H1 (cell line): ENCODE measurements around the gene LPP. TPM values are rescaled to one million over a fixed set of nuclear protein-coding genes. Genes with fewer than 3 reads are reported as not detected.

ENCODE experiments used
- BRCA1 ChIP-seq: IDR thresholded peaks from 2 replicates; pipeline ENCODE4 v1.6.1; 2012; ENCODE audit warnings: low read depth, low read length, improper control_type of control experiment
- NRF1 ChIP-seq: IDR thresholded peaks from 2 replicates; pipeline ENCODE4 v1.6.1; 2011; ENCODE audit warnings: mild to moderate bottlenecking, low read depth, low read length, improper control_type of control experiment
- RBBP5 ChIP-seq: IDR thresholded peaks from 2 replicates; pipeline ENCODE4 v1.7.1; 2012; ENCODE audit warnings: low read depth, mild to moderate bottlenecking, inconsistent platforms, low read length, moderate library complexity, borderline replicate concordance
- polyA plus RNA-seq, 7 experiments: library from polyadenylated mRNA; depleted of rRNA in 3 of 7; stranded (reverse) in 5 of 7; unstranded in 2 of 7; fragments of >200 nt in 5 of 7; fragments of 200-250 nt in 2 of 7; gene quantifications; 1 replicate in 5 of 7; 2 replicates in 1 of 7; 4 replicates in 1 of 7; pipeline versions ENCODE4 v1.2.1 to v1.2.3, GENCODE V29; 2011 to 2013; ENCODE audit warnings: missing spikeins in 2 of 7, mixed read lengths in 2 of 7
- total RNA-seq: library from RNA; stranded (reverse); fragmentation: NEBNext Ultra II Directional; extraction: Animal tissue kit (Norgen Biotek cat#: 25700); gene quantifications from 2 replicates; pipeline ENCODE4 v1.2.1, GENCODE V29; 2021
- TF ChIP-seq, protein P1 (sequence below): IDR thresholded peaks from 2 replicates; pipeline ENCODE4 v1.6.1; 2011; ENCODE audit warnings: low read length, improper control_type of control experiment
- TF ChIP-seq, protein P2 (sequence below): fragments of 300-600 bp; sonication (generic); IDR thresholded peaks from 2 replicates; pipeline ENCODE4 v1.7.1; 2012; ENCODE audit warnings: low read length, moderate library complexity, mild to moderate bottlenecking, inconsistent platforms; ENCODE audit not compliant: insufficient replicate concordance

LPP gene
- total and polyA plus RNA-seq, 2 of the 8 experiments (the other 6 are each of a cell fraction or from before 2014, with no cell fraction given) = 10.0 to 53.3 TPM

DNA sequence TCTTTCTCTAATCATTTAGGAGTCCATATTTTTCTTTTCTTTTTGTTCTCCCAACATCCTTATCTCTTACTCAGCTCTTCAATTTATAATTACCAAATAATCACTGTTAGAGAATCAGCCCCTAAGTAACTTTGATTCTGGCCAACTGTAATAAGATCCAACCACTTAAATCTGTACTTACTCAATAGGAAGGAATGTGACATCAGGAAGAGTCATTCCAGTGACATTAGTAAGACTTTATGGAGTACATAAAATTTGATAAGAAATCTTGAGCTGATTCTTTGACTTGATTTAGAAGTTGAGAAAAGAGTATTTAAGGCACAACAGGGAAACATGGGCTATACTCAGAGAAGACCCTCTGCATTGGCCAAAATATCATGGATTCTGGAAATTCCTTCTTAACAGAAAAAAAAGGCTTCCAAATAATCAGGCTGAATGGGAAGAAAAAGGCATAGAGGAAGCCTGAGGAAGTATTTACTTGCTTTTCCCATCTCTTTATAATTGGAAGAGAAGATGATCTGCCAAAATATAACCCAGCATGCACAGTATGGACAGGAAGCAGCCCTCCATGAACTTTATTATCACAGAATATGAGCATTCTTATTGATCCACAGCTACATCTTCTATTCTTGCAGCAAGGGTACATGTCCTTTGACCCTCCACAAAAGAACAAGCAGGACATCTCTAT, 728.1 kb downstream of the LPP start (continued):
- TF ChIP-seq, protein P1, sequence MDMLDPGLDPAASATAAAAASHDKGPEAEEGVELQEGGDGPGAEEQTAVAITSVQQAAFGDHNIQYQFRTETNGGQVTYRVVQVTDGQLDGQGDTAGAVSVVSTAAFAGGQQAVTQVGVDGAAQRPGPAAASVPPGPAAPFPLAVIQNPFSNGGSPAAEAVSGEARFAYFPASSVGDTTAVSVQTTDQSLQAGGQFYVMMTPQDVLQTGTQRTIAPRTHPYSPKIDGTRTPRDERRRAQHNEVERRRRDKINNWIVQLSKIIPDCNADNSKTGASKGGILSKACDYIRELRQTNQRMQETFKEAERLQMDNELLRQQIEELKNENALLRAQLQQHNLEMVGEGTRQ = no peak
- no peak for TF ChIP-seq RBBP5
- TF ChIP-seq, protein P2, sequence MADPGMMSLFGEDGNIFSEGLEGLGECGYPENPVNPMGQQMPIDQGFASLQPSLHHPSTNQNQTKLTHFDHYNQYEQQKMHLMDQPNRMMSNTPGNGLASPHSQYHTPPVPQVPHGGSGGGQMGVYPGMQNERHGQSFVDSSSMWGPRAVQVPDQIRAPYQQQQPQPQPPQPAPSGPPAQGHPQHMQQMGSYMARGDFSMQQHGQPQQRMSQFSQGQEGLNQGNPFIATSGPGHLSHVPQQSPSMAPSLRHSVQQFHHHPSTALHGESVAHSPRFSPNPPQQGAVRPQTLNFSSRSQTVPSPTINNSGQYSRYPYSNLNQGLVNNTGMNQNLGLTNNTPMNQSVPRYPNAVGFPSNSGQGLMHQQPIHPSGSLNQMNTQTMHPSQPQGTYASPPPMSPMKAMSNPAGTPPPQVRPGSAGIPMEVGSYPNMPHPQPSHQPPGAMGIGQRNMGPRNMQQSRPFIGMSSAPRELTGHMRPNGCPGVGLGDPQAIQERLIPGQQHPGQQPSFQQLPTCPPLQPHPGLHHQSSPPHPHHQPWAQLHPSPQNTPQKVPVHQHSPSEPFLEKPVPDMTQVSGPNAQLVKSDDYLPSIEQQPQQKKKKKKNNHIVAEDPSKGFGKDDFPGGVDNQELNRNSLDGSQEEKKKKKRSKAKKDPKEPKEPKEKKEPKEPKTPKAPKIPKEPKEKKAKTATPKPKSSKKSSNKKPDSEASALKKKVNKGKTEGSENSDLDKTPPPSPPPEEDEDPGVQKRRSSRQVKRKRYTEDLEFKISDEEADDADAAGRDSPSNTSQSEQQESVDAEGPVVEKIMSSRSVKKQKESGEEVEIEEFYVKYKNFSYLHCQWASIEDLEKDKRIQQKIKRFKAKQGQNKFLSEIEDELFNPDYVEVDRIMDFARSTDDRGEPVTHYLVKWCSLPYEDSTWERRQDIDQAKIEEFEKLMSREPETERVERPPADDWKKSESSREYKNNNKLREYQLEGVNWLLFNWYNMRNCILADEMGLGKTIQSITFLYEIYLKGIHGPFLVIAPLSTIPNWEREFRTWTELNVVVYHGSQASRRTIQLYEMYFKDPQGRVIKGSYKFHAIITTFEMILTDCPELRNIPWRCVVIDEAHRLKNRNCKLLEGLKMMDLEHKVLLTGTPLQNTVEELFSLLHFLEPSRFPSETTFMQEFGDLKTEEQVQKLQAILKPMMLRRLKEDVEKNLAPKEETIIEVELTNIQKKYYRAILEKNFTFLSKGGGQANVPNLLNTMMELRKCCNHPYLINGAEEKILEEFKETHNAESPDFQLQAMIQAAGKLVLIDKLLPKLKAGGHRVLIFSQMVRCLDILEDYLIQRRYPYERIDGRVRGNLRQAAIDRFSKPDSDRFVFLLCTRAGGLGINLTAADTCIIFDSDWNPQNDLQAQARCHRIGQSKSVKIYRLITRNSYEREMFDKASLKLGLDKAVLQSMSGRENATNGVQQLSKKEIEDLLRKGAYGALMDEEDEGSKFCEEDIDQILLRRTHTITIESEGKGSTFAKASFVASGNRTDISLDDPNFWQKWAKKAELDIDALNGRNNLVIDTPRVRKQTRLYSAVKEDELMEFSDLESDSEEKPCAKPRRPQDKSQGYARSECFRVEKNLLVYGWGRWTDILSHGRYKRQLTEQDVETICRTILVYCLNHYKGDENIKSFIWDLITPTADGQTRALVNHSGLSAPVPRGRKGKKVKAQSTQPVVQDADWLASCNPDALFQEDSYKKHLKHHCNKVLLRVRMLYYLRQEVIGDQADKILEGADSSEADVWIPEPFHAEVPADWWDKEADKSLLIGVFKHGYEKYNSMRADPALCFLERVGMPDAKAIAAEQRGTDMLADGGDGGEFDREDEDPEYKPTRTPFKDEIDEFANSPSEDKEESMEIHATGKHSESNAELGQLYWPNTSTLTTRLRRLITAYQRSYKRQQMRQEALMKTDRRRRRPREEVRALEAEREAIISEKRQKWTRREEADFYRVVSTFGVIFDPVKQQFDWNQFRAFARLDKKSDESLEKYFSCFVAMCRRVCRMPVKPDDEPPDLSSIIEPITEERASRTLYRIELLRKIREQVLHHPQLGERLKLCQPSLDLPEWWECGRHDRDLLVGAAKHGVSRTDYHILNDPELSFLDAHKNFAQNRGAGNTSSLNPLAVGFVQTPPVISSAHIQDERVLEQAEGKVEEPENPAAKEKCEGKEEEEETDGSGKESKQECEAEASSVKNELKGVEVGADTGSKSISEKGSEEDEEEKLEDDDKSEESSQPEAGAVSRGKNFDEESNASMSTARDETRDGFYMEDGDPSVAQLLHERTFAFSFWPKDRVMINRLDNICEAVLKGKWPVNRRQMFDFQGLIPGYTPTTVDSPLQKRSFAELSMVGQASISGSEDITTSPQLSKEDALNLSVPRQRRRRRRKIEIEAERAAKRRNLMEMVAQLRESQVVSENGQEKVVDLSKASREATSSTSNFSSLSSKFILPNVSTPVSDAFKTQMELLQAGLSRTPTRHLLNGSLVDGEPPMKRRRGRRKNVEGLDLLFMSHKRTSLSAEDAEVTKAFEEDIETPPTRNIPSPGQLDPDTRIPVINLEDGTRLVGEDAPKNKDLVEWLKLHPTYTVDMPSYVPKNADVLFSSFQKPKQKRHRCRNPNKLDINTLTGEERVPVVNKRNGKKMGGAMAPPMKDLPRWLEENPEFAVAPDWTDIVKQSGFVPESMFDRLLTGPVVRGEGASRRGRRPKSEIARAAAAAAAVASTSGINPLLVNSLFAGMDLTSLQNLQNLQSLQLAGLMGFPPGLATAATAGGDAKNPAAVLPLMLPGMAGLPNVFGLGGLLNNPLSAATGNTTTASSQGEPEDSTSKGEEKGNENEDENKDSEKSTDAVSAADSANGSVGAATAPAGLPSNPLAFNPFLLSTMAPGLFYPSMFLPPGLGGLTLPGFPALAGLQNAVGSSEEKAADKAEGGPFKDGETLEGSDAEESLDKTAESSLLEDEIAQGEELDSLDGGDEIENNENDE = no peak
- TF ChIP-seq NRF1 = no peak
- TF ChIP-seq BRCA1 = no peak
